Activated CD4-positive, alpha-beta T cell treated with anti-CD3 and anti-CD28 coated beads, Interleukin-2, amount 10 ng/mL, durations not matched to agents 24 days and 14 days (primary cell): Measurements from ENCODE around the gene ANKRD44. TPM values are rescaled to one million over a fixed set of nuclear protein-coding genes. Genes with fewer than 3 reads are reported as not detected.
A peak's percentile ranks its signal among the peaks of the same experiment; 100 is the strongest.
"Not testable (repeated sequence)": the region's sequence is repeated elsewhere in the genome, so short reads cannot be mapped to it uniquely, and the experiment has no call there.

Source experiments
- DNase-seq: peaks from one replicate; pipeline ENCODE4 v3.0.0; 2022
- H3K27ac Mint-ChIP-seq: one replicate; pipeline ENCODE4 v1.8.0; 2022; ENCODE audit warnings: mild to moderate bottlenecking, mixed read lengths
- H3K27me3 Mint-ChIP-seq: one replicate; pipeline ENCODE4 v1.8.0; 2022; ENCODE audit warnings: mixed read lengths
- H3K36me3 Mint-ChIP-seq: one replicate; pipeline ENCODE4 v1.8.0; 2022; ENCODE audit warnings: low read depth, mild to moderate bottlenecking, mixed read lengths
- H3K4me1 Mint-ChIP-seq: one replicate; pipeline ENCODE4 v1.8.0; 2021; ENCODE audit warnings: mixed read lengths
- H3K4me3 Mint-ChIP-seq: one replicate; pipeline ENCODE4 v1.8.0; 2022; ENCODE audit warnings: mild to moderate bottlenecking, moderate library complexity, mixed read lengths
- H3K9me3 Mint-ChIP-seq: one replicate; pipeline ENCODE4 v1.8.0; 2021; ENCODE audit warnings: mixed read lengths
- intact Hi-C: fragments of 100-400 bp; cut with micrococcal nuclease; formaldehyde crosslinking; loops from one replicate; pipeline ENCODE4 v1.15.1; 2023
- total RNA-seq: library from RNA; stranded (reverse); gene quantifications from 2 replicates; pipeline ENCODE4 v1.2.3, GENCODE V29; 2022

The ANKRD44 gene
- total RNA-seq, 1 donor from 2014 or later, result 147 TPM

DNA sequence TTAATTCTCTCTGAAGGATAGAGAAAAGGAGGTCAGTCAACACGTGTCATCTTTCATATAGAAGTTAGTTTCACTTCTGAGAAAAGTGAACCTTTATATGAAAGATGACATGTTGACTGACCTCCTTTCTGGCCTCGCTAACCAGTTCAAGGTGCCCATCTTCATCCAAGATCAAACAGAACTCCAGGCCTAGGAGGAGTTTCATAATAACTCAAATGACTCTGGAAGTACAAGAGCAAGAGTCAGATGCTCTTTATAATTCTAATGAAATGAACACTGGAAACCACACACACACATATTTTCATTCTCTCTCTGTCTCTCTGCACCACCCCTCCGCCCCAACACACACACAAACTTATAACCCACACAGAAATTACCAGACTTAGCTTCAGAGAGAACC is 16.3 kb downstream of the ANKRD44 start:
- peaks cover 79% of the 10 kb centered on the region for H3K4me1 Mint-ChIP-seq
- peaks cover 5% of the 10 kb centered on the region for H3K9me3 Mint-ChIP-seq
- peak overlapping the region; percentile 96 for H3K27ac Mint-ChIP-seq
- peaks cover 48% of the 10 kb centered on the region for H3K36me3 Mint-ChIP-seq
- H3K4me3 Mint-ChIP-seq, result peak overlapping the region; percentile 82
- intact Hi-C loops, result loop anchor here (1.0 kb wide), 1 partner anchor 10 kb away; no protein-coding TSS in a partner anchor
- DNase-seq, result peak; percentile 78
- no peaks in the 10 kb centered on the region for H3K27me3 Mint-ChIP-seq

DNA sequence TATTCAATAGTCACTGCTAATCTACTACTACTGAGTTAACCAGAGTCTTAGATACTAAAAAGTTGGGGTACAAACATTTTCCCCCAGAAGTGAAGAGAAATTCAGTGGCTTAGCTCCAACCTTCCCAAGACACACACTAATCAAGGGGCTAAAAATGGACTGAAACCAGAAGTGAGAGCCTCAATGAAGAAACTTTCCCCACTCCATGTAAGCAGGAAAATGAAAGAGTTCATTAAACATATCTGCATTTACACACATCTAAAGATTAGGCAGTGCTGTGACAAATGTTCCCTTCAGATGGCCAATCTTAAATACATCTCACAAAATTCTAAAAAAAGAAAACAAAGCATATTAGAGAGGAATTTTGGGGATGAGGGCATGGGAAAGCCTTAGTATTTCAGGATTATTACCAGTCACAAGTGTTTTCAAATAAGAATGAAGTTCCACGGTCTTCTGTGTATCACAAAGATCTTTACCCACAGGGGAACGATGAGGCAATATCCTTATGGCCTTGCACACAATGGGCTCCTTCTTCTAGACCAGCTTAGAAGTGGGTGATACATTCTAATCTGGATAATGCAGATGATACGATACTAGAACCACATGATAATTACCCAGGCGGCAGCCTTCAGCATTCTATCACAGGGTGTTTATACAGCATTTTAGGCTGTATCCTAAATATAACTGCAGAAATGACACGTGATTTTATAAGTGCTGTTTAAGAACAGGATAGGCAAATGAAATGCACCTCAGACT is 17.1 kb downstream of the ANKRD44 start:
- intact Hi-C loops, result loop anchor here (1.0 to 2.0 kb wide), 2 partner anchors 11 to 53 kb away; no protein-coding TSS in a partner anchor
- Mint-ChIP-seq H3K9me3 (peaks cover 4% of the 10 kb centered on the region), H3K4me1 (peaks cover 75% of the 10 kb centered on the region), H3K27ac (peak overlapping the region; percentile 96), H3K27me3 (no peaks in the 10 kb centered on the region), H3K36me3 (peaks cover 45% of the 10 kb centered on the region), H3K4me3 (peak overlapping the region; percentile 82)
- peak; percentile 74 for DNase-seq

GRCh38 chr2:197292619-197293018 is 18.0 kb downstream of the ANKRD44 start:
- Mint-ChIP-seq H3K4me3 (peak overlapping the region; percentile 82), H3K36me3 (peaks cover 39% of the 10 kb centered on the region), H3K9me3 (peaks cover 4% of the 10 kb centered on the region), H3K27ac (peak overlapping the region; percentile 96), H3K4me1 (peaks cover 73% of the 10 kb centered on the region), H3K27me3 (no peaks in the 10 kb centered on the region)
- intact Hi-C loops, result loop anchor here (2.0 kb wide), 1 partner anchor 52 kb away; no protein-coding TSS in a partner anchor
- peak; percentile 70 for DNase-seq

- intact Hi-C loops, result loop anchor here (1.0 kb wide), 3 partner anchors 11 to 25 kb away; no protein-coding TSS in a partner anchor
- DNase-seq, H3K27me3 Mint-ChIP-seq, H3K9me3 Mint-ChIP-seq: not testable (repeated sequence)
- H3K4me1 Mint-ChIP-seq, result peaks cover 61% of the 10 kb centered on the region
- peak overlapping the region; percentile 73 for H3K4me3 Mint-ChIP-seq
- peaks cover 33% of the 10 kb centered on the region for H3K36me3 Mint-ChIP-seq
- H3K27ac Mint-ChIP-seq, result peak overlapping the region; percentile 97
Measured at GRCh38 chr2:197287596-197287932, 23.0 kb downstream of the ANKRD44 start.

GRCh38 chr2:197286805-197287595 is 23.6 kb downstream of the ANKRD44 start:
- H3K4me1 Mint-ChIP-seq, result peaks cover 60% of the 10 kb centered on the region

GRCh38 chr2:197285361-197285760 is 25.2 kb downstream of the ANKRD44 start:
- Mint-ChIP-seq H3K36me3 (peaks cover 32% of the 10 kb centered on the region), H3K27ac (peak overlapping the region; percentile 77), H3K4me3 (peak overlapping the region; percentile 24), H3K4me1 (peaks cover 69% of the 10 kb centered on the region), H3K27me3 (no peaks in the 10 kb centered on the region), H3K9me3 (peaks cover 4% of the 10 kb centered on the region)
- DNase-seq, result no peak
- intact Hi-C loops, result no loop called here

More at GRCh38 chr2:197286805-197287595, 23.6 kb downstream of the ANKRD44 start:
- H3K36me3 Mint-ChIP-seq, result peaks cover 32% of the 10 kb centered on the region
- H3K4me3 Mint-ChIP-seq, result peak overlapping the region; percentile 73
- intact Hi-C loops, result loop anchor here (1.0 kb wide), 3 partner anchors 11 to 25 kb away; no protein-coding TSS in a partner anchor
- DNase-seq, result peak; percentile 86
- H3K27me3 Mint-ChIP-seq, result no peaks in the 10 kb centered on the region
- H3K27ac Mint-ChIP-seq, result peak overlapping the region; percentile 97
- H3K9me3 Mint-ChIP-seq, result peaks cover 7% of the 10 kb centered on the region

DNA sequence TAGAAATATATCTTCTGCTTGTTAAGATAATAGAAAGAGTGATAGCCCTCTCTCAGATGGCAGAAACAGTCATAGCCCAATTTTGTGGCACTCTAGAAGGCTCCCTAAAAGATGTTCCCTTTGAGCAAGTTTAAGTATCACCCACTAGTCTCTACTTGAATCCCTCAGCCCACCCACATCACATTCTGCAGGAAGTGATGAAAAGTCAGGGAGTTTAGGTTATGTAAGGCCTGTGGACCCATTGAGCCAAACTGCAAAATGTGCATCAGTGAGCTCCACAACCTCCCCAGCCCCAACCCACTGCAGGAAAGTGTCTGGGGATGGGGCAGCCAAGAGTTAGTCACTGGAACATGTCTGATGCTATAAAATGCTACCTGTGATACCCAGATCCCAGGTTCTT is 25.6 kb downstream of the ANKRD44 start:
- Mint-ChIP-seq H3K27ac (peak overlapping the region; percentile 77), H3K4me1 (peaks cover 69% of the 10 kb centered on the region), H3K27me3 (no peaks in the 10 kb centered on the region), H3K36me3 (peaks cover 32% of the 10 kb centered on the region), H3K9me3 (peaks cover 4% of the 10 kb centered on the region), H3K4me3 (no peak overlapping the region)
- intact Hi-C loops, result no loop called here
- DNase-seq, result no peak

DNA sequence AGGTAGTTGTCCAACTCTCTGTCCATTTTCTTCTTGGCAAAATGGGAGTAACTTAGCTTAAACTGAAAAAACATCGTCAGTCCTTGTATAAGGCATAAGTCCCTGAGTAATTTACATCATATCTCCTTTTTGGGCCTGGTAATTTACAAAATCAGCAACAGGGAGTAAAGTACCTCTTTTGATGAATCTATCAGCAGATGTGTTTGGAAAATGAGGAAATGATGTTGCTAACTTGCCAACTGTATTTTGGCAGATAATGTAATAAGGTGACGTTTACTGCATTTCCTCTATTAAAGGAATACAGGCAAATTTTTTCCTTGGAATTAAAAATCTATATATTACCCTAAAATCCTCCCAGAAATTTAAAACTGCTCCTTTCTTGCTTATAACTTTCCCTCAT is 29.2 kb downstream of the ANKRD44 start:
- no peaks in the 10 kb centered on the region for H3K27me3 Mint-ChIP-seq
- peak overlapping the region; percentile 46 for H3K4me3 Mint-ChIP-seq
- H3K36me3 Mint-ChIP-seq, result peaks cover 30% of the 10 kb centered on the region
- H3K27ac Mint-ChIP-seq, result peak overlapping the region; percentile 29
- intact Hi-C loops, result no loop called here
- no peaks in the 10 kb centered on the region for H3K9me3 Mint-ChIP-seq
- H3K4me1 Mint-ChIP-seq, result peaks cover 70% of the 10 kb centered on the region
- no peak for DNase-seq

DNA sequence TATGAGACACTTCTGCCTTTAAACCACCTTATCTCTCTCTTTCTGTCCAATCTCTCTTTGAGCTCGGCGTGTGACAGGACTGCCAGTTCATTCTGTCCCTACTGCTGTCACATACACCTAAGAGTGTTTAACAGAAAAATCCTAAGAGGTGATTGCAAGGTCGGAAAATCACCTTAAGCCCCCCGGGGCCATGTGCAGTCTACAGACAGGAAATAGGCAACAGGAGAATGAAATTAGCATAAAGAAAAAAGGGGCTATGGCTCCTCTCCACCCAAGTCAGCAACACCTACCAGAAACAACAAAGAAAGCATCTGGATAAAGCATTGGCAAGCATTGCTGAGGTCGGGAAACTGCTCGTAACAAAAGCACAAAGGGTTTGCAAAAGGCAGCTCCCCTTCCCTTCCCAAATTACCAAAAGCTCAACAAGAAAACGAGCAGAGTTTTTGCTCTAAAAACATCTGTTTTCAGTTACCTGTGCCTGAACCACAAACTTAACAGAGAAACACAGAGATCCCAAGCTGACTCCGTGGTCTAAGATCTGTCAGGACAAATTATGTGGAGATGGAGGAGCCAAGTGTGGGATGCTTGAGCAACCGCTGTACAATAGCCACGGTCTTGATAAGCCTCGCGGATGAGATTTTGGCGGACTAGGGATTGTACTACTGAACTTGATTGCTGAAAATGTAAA is 30.4 kb downstream of the ANKRD44 start:
- H3K36me3 Mint-ChIP-seq, result peaks cover 33% of the 10 kb centered on the region
- H3K4me1 Mint-ChIP-seq, result peaks cover 67% of the 10 kb centered on the region
- DNase-seq, result no peak
- H3K27me3 Mint-ChIP-seq, result no peaks in the 10 kb centered on the region
- intact Hi-C loops, result no loop called here
- no peaks in the 10 kb centered on the region for H3K9me3 Mint-ChIP-seq
- peak overlapping the region; percentile 68 for H3K4me3 Mint-ChIP-seq
- peak overlapping the region; percentile 73 for H3K27ac Mint-ChIP-seq

- Mint-ChIP-seq H3K36me3 (peaks cover 38% of the 10 kb centered on the region), H3K27ac (peak overlapping the region; percentile 73), H3K4me1 (peaks cover 65% of the 10 kb centered on the region), H3K9me3 (no peaks in the 10 kb centered on the region), H3K4me3 (no peak overlapping the region), H3K27me3 (no peaks in the 10 kb centered on the region)
- intact Hi-C loops, result no loop called here
- no peak for DNase-seq
Measured at GRCh38 chr2:197278799-197279763, 31.5 kb downstream of the ANKRD44 start.

DNA sequence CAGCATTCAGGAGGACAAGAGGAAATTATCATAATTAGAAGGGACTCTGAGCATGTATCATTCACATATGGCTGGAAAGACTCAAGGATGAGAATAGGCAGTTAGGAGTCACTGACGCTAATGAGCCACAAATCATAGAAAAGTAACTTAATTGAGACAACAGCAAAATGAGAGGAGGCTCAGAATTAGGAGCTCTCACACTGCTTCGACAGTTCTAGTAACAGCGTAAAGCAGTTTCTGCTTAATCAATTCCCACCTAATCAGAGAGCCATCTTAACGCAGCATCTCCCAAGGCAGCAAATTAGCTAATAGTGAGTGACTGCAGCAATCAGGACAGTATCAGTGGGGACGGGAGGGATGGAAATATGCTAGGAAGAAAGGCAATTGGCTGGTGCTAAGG is 32.8 kb downstream of the ANKRD44 start:
- no peak overlapping the region for H3K4me3 Mint-ChIP-seq
- H3K27ac Mint-ChIP-seq, result peak overlapping the region; percentile 46
- H3K36me3 Mint-ChIP-seq, result peaks cover 41% of the 10 kb centered on the region
- no peaks in the 10 kb centered on the region for H3K9me3 Mint-ChIP-seq
- DNase-seq, result no peak
- peaks cover 66% of the 10 kb centered on the region for H3K4me1 Mint-ChIP-seq
- no peaks in the 10 kb centered on the region for H3K27me3 Mint-ChIP-seq
- intact Hi-C loops, result no loop called here

DNA sequence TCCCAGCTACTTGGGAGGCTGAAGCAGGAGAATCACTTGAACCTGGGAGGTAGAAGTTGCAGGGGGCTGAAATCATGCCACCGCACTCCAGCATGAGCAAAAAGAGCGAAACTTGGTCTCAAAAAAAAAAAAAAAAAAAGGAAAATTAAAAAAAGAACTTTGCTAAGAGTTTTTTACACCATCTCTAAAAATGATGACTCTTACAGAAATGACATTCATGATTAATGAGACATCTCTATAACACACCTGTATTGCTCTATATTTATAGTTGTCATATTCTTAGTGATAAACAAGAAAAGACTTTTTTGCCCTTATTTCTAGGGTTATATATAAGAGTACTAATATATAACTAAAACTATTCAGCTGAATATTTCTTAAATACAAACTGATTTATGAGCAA is 34.4 kb downstream of the ANKRD44 start:
- intact Hi-C loops, result no loop called here
- Mint-ChIP-seq H3K4me3 (no peak overlapping the region), H3K36me3 (peaks cover 40% of the 10 kb centered on the region), H3K27ac (no peak overlapping the region), H3K9me3 (no peaks in the 10 kb centered on the region), H3K4me1 (peaks cover 63% of the 10 kb centered on the region), H3K27me3 (no peaks in the 10 kb centered on the region)
- no peak for DNase-seq

GRCh38 chr2:197274937-197275336 is 35.6 kb downstream of the ANKRD44 start:
- intact Hi-C loops, result no loop called here
- DNase-seq, result no peak
- peaks cover 39% of the 10 kb centered on the region for H3K36me3 Mint-ChIP-seq
- H3K9me3 Mint-ChIP-seq, result no peaks in the 10 kb centered on the region
- peaks cover 62% of the 10 kb centered on the region for H3K4me1 Mint-ChIP-seq
- no peak overlapping the region for H3K27ac Mint-ChIP-seq
- no peaks in the 10 kb centered on the region for H3K27me3 Mint-ChIP-seq
- no peak overlapping the region for H3K4me3 Mint-ChIP-seq
